ENCODE measurements around the gene GATA6.
"Not testable (repeated sequence)": the region's sequence is repeated elsewhere in the genome, so short reads cannot be mapped to it uniquely, and the experiment has no call there.

GATA6 gene

GRCh38 chr18:22200611-22201225, 31.3 kb downstream of the GATA6 start:
- no peak for DNase-seq
- intact Hi-C loops (cut with DNase I): no loop called here

GRCh38 chr18:22203035-22203434, 33.6 kb downstream of the GATA6 start:
- no peak for DNase-seq
- intact Hi-C loops (cut with DNase I): no loop called here

- no peak for DNase-seq
- intact Hi-C loops (cut with DNase I): no loop called here
Measured at GRCh38 chr18:22203536-22204213, 34.3 kb downstream of the GATA6 start.

GRCh38 chr18:22204214-22204536, 34.8 kb downstream of the GATA6 start:
- intact Hi-C loops (cut with DNase I): no loop called here
- DNase-seq: no peak

GRCh38 chr18:22204996-22205395, 35.6 kb downstream of the GATA6 start:
- intact Hi-C loops (cut with DNase I): no loop called here

GRCh38 chr18:22207021-22207758, 37.8 kb downstream of the GATA6 start:
- intact Hi-C loops (cut with DNase I): no loop called here
- no peak for DNase-seq

More at GRCh38 chr18:22204996-22205395, 35.6 kb downstream of the GATA6 start:
- no peak for DNase-seq

GRCh38 chr18:22210311-22210754, 40.9 kb downstream of the GATA6 start:
- DNase-seq: no peak
- intact Hi-C loops (cut with DNase I): no loop called here

GRCh38 chr18:22211657-22212056, 42.3 kb downstream of the GATA6 start:
- no peak for DNase-seq
- intact Hi-C loops (cut with DNase I): no loop called here

- intact Hi-C loops (cut with DNase I): no loop called here
- no peak for DNase-seq
Measured at GRCh38 chr18:22213333-22213973, 44.1 kb downstream of the GATA6 start.

- intact Hi-C loops (cut with DNase I): no loop called here
- DNase-seq: no peak
Measured at GRCh38 chr18:22214731-22215528, 45.5 kb downstream of the GATA6 start.

GRCh38 chr18:22218835-22219234, 49.4 kb downstream of the GATA6 start:
- intact Hi-C loops (cut with DNase I): no loop called here
- DNase-seq: no peak

GRCh38 chr18:22219568-22220355, 50.4 kb downstream of the GATA6 start:
- intact Hi-C loops (cut with DNase I): no loop called here
- DNase-seq: no peak

- intact Hi-C loops (cut with DNase I); DNase-seq: not testable (repeated sequence)
Measured at GRCh38 chr18:22220585-22220984, 51.2 kb downstream of the GATA6 start.

GRCh38 chr18:22221350-22221749, 52.0 kb downstream of the GATA6 start:
- intact Hi-C loops (cut with DNase I): no loop called here
- no peak for DNase-seq

GRCh38 chr18:22223254-22223964, 54.0 kb downstream of the GATA6 start:
- intact Hi-C loops (cut with DNase I): no loop called here
- DNase-seq: no peak

- intact Hi-C loops (cut with DNase I): no loop called here
- DNase-seq: no peak
Measured at GRCh38 chr18:22223965-22224322, 54.6 kb downstream of the GATA6 start.

- intact Hi-C loops (cut with DNase I): no loop called here
- no peak for DNase-seq
Measured at GRCh38 chr18:22224339-22224738, 55.0 kb downstream of the GATA6 start.

- DNase-seq: no peak
- intact Hi-C loops (cut with DNase I): no loop called here
Measured at GRCh38 chr18:22226801-22227200, 57.4 kb downstream of the GATA6 start.

- no peak for DNase-seq
- intact Hi-C loops (cut with DNase I): no loop called here
Measured at GRCh38 chr18:22228976-22229375, 59.6 kb downstream of the GATA6 start.
